GM23338 (cell line): ENCODE measurements around the gene RFNG. TPM values are rescaled to one million over a fixed set of nuclear protein-coding genes. Genes with fewer than 3 reads are reported as not detected.

ENCODE experiments used
- ATAC-seq: fragments of 200-7000 bp; cut with Tn5 transposase; 3 replicates; pipeline ENCODE4 v1.9.1; 2020
- DNase-seq: peaks from one replicate; pipeline ENCODE4 v3.0.0-alpha.2; 2015; ENCODE audit warnings: low spot score
- H2AFZ ChIP-seq: fragments of 200-600 bp; sonication (generic); 2 replicates; pipeline ENCODE4 v1.8.0; 2016; ENCODE audit warnings: antibody characterized with exemption, mild to moderate bottlenecking, moderate library complexity
- H3F3A ChIP-seq: fragments of 200-600 bp; sonication (generic); replicated peaks from 2 replicates; pipeline ENCODE4 v1.8.0; 2017; ENCODE audit warnings: antibody characterized with exemption, mixed run types, low read depth
- H3K27ac ChIP-seq: fragments of 200-600 bp; sonication (generic); 2 replicates; pipeline ENCODE4 v1.6.1; 2016; ENCODE audit warnings: low read depth
- H3K27me3 ChIP-seq: fragments of 200-600 bp; sonication (generic); 2 replicates; pipeline ENCODE4 v1.8.0; 2016; ENCODE audit warnings: mild to moderate bottlenecking, mixed run types, moderate library complexity; ENCODE audit not compliant: insufficient read depth
- H3K36me3 ChIP-seq: fragments of 200-600 bp; sonication (generic); 2 replicates; pipeline ENCODE4 v1.8.0; 2016; ENCODE audit warnings: mild to moderate bottlenecking; ENCODE audit not compliant: insufficient read depth
- H3K4me1 ChIP-seq: fragments of 200-600 bp; sonication (generic); 2 replicates; pipeline ENCODE4 v1.8.0; 2016; ENCODE audit warnings: mild to moderate bottlenecking, moderate library complexity; ENCODE audit not compliant: insufficient read depth
- H3K4me2 ChIP-seq: fragments of 200-600 bp; sonication (generic); 2 replicates; pipeline ENCODE4 v1.7.1; 2017; ENCODE audit warnings: mixed run types
- H3K4me3 ChIP-seq: fragments of 200-600 bp; sonication (generic); 2 replicates; pipeline ENCODE4 v1.6.1; 2016; ENCODE audit warnings: mixed run types
- H3K79me2 ChIP-seq: fragments of 200-600 bp; sonication (generic); replicated peaks from 2 replicates; pipeline ENCODE4 v1.8.0; 2017; ENCODE audit warnings: mild to moderate bottlenecking; ENCODE audit not compliant: insufficient read depth
- H3K9me2 ChIP-seq: fragments of 200-600 bp; sonication (generic); 2 replicates; pipeline ENCODE4 v1.8.0; 2017; ENCODE audit not compliant: insufficient read depth
- H4K20me1 ChIP-seq: fragments of 200-600 bp; sonication (generic); replicated peaks from 2 replicates; pipeline ENCODE4 v1.8.0; 2017; ENCODE audit warnings: mild to moderate bottlenecking; ENCODE audit not compliant: insufficient read depth
- H3K27ac Mint-ChIP-seq: 2 replicates; pipeline ENCODE4 v1.8.0; 2020; ENCODE audit warnings: inconsistent platforms, mild to moderate bottlenecking, moderate library complexity, mixed read lengths
- H3K27me3 Mint-ChIP-seq: 3 replicates; pipeline ENCODE4 v1.8.0; 2022; ENCODE audit warnings: low read depth, mild to moderate bottlenecking, moderate library complexity, mixed read lengths, inconsistent platforms; ENCODE audit not compliant: insufficient read depth, poor library complexity
- H3K36me3 Mint-ChIP-seq: 3 replicates; pipeline ENCODE4 v1.8.0; 2021; ENCODE audit warnings: low read depth, mild to moderate bottlenecking, inconsistent platforms, moderate library complexity, mixed read lengths
- H3K4me1 Mint-ChIP-seq: 3 replicates; pipeline ENCODE4 v1.8.0; 2020; ENCODE audit warnings: mild to moderate bottlenecking, inconsistent platforms, mixed read lengths
- H3K4me3 Mint-ChIP-seq: 3 replicates; pipeline ENCODE4 v1.8.0; 2021; ENCODE audit warnings: moderate library complexity, mild to moderate bottlenecking, inconsistent platforms, mixed read lengths
- H3K9me3 Mint-ChIP-seq: 3 replicates; pipeline ENCODE4 v1.8.0; 2020; ENCODE audit warnings: moderate library complexity, mild to moderate bottlenecking, inconsistent platforms, mixed read lengths
- EZH2 ChIP-seq: fragments of 200-600 bp; sonication (generic); IDR thresholded peaks from one replicate; pipeline ENCODE4 v1.8.0; 2017; ENCODE audit warnings: antibody characterized with exemption, mild to moderate bottlenecking, low read depth; ENCODE audit not compliant: unreplicated experiment
- JUNB ChIP-seq: IDR thresholded peaks from one replicate; pipeline ENCODE4 v1.6.1; 2016; ENCODE audit warnings: antibody characterized with exemption; ENCODE audit not compliant: unreplicated experiment
- NANOG ChIP-seq: IDR thresholded peaks from 2 replicates; pipeline ENCODE4 v1.6.1; 2016; ENCODE audit warnings: antibody characterized with exemption, borderline replicate concordance
- STAT1 ChIP-seq: IDR thresholded peaks from one replicate; pipeline ENCODE4 v1.6.1; 2016; ENCODE audit warnings: antibody characterized with exemption; ENCODE audit not compliant: unreplicated experiment
- ZNF114 ChIP-seq: fragments of 250-450 bp; sonication (Bioruptor Pico); IDR thresholded peaks from 2 replicates; pipeline ENCODE4 v1.5.0; 2020; ENCODE audit warnings: mild to moderate bottlenecking, moderate library complexity
- ZNF331 ChIP-seq: fragments of 250-450 bp; sonication (Bioruptor Pico); IDR thresholded peaks from 2 replicates; pipeline ENCODE4 v1.5.0; 2020; ENCODE audit warnings: low read depth, mild to moderate bottlenecking, moderate library complexity
- polyA plus RNA-seq: library from polyadenylated mRNA; unstranded; fragments of >200 nt; fragmentation: Nextera tagmentation; extraction: Ambion mirVana; gene quantifications from 2 replicates; pipeline ENCODE4 v1.2.1, GENCODE V29; 2016
- total RNA-seq: library from RNA; depleted of rRNA; stranded (reverse); fragments of >200 nt; shearing (Covaris generic); gene quantifications from 2 replicates; pipeline ENCODE4 v1.2.3, GENCODE V29; 2014
- TF ChIP-seq, protein P1 (sequence below): fragments of 250-450 bp; sonication (Bioruptor Pico); IDR thresholded peaks from 2 replicates; pipeline ENCODE4 v1.5.0; 2020; ENCODE audit warnings: mild to moderate bottlenecking, moderate library complexity

Gene RFNG
- total and polyA plus RNA-seq, 2 experiments from 2014 or later: 18.0 to 44.7 TPM

DNA sequence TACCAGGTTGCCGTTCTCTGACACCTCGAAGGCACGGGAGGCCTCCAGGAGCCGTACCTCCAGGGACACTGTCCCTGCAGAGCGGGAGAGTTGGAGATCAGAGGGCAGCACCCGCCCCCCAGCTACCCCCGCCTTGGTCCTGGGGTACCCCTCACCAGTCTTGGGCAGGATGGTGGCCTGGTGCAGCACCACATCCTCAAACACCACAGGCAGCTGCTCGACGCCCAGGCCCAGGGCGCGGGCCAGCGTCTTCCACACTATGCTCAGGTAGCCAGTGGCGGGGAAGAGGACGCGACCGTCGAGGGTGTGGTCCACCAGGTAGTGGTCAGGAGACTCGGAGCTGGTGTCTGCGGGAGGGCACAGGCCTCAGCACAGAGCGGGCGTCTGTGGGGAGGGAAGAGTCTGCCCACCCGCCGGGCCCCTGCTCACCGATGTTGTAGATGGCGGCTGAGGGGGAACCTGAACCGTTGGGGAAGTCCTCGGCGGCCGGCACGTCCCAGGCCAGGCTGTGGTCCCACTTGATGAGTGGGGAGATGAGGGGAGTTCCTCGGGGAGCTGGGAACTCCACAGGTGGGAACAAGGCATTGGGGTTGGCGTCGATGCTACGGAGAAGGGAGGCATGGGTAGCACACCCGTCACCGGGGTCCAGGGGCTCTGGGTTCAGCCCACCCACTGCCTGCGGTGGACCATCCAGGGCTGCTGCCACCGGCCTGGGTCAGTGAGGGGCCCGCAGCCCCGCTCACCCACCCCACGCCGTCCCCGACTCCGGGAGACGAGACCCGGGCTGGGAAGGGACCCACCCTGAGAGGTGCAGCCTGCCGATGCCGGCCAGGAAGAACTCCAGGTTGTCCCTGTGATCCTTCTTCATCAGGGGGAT lies 36.6 kb upstream of the RFNG start:
- DNase-seq (no peak), ATAC-seq (no peak)
- Histone ChIP-seq H3K27ac (no peak overlapping the region), H3K4me3 (no peak overlapping the region), H3K27me3 (no peaks in the 10 kb centered on the region), H3K36me3 (peaks cover 13% of the 10 kb centered on the region; the same call in 1 of the 2 replicates), H3K79me2 (peaks cover under 1% of the 10 kb centered on the region; the same call in 1 of the 2 replicates), H3K4me1 (no peaks in the 10 kb centered on the region), H3K9me2 (no peaks in the 10 kb centered on the region), H3K4me2 (no peak overlapping the region), H4K20me1 (peaks cover 17% of the 10 kb centered on the region), H2AFZ (no peak overlapping the region), H3F3A (0 out of 2 replicates have a peak, but pooled peaks cover 20% of the 10 kb centered on the region)
- Mint-ChIP-seq H3K9me3 (no peaks in the 10 kb centered on the region), H3K27me3 (peaks cover 10% of the 10 kb centered on the region), H3K36me3 (peaks cover 54% of the 10 kb centered on the region; the same call in 2 of the 3 replicates), H3K4me1 (no peaks in the 10 kb centered on the region), H3K27ac (no peak overlapping the region), H3K4me3 (no peak overlapping the region)
- no peak for TF ChIP-seq EZH2
- TF ChIP-seq ZNF114: no peak
- TF ChIP-seq JUNB: no peak
- TF ChIP-seq NANOG: no peak
- TF ChIP-seq, protein P1, sequence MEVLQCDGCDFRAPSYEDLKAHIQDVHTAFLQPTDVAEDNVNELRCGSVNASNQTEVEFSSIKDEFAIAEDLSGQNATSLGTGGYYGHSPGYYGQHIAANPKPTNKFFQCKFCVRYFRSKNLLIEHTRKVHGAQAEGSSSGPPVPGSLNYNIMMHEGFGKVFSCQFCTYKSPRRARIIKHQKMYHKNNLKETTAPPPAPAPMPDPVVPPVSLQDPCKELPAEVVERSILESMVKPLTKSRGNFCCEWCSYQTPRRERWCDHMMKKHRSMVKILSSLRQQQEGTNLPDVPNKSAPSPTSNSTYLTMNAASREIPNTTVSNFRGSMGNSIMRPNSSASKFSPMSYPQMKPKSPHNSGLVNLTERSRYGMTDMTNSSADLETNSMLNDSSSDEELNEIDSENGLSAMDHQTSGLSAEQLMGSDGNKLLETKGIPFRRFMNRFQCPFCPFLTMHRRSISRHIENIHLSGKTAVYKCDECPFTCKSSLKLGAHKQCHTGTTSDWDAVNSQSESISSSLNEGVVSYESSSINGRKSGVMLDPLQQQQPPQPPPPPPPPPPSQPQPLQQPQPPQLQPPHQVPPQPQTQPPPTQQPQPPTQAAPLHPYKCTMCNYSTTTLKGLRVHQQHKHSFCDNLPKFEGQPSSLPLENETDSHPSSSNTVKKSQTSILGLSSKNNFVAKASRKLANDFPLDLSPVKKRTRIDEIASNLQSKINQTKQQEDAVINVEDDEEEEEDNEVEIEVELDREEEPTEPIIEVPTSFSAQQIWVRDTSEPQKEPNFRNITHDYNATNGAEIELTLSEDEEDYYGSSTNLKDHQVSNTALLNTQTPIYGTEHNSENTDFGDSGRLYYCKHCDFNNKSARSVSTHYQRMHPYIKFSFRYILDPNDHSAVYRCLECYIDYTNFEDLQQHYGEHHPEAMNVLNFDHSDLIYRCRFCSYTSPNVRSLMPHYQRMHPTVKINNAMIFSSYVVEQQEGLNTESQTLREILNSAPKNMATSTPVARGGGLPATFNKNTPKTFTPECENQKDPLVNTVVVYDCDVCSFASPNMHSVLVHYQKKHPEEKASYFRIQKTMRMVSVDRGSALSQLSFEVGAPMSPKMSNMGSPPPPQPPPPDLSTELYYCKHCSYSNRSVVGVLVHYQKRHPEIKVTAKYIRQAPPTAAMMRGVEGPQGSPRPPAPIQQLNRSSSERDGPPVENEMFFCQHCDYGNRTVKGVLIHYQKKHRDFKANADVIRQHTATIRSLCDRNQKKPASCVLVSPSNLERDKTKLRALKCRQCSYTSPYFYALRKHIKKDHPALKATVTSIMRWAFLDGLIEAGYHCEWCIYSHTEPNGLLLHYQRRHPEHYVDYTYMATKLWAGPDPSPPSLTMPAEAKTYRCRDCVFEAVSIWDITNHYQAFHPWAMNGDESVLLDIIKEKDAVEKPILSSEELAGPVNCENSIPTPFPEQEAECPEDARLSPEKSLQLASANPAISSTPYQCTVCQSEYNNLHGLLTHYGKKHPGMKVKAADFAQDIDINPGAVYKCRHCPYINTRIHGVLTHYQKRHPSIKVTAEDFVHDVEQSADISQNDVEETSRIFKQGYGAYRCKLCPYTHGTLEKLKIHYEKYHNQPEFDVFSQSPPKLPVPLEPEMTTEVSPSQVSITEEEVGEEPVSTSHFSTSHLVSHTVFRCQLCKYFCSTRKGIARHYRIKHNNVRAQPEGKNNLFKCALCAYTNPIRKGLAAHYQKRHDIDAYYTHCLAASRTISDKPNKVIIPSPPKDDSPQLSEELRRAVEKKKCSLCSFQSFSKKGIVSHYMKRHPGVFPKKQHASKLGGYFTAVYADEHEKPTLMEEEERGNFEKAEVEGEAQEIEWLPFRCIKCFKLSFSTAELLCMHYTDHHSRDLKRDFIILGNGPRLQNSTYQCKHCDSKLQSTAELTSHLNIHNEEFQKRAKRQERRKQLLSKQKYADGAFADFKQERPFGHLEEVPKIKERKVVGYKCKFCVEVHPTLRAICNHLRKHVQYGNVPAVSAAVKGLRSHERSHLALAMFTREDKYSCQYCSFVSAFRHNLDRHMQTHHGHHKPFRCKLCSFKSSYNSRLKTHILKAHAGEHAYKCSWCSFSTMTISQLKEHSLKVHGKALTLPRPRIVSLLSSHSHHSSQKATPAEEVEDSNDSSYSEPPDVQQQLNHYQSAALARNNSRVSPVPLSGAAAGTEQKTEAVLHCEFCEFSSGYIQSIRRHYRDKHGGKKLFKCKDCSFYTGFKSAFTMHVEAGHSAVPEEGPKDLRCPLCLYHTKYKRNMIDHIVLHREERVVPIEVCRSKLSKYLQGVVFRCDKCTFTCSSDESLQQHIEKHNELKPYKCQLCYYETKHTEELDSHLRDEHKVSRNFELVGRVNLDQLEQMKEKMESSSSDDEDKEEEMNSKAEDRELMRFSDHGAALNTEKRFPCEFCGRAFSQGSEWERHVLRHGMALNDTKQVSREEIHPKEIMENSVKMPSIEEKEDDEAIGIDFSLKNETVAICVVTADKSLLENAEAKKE (CRISPR knock-in tag): no peak
- TF ChIP-seq STAT1: no peak
- no peak for TF ChIP-seq ZNF331
